SK-N-MC (cell line): Measurements from ENCODE around the gene ZSCAN18.

Source experiments
- EZH2 ChIP-seq: fragments of 200-600 bp; sonication (generic); IDR thresholded peaks from one replicate; pipeline ENCODE4 v1.6.1; 2017; ENCODE audit warnings: antibody characterized with exemption
- FOXP2 ChIP-seq: optimal IDR thresholded peaks from 2 replicates; pipeline ENCODE3; 2011; ENCODE audit warnings: mild to moderate bottlenecking, moderate library complexity; ENCODE audit not compliant: insufficient read depth; ENCODE audit errors: extremely low read length, control extremely low read depth
- POLR2AphosphoS5 ChIP-seq: IDR thresholded peaks from 2 replicates; pipeline ENCODE4 v1.6.1; 2012; ENCODE audit warnings: mild to moderate bottlenecking, low read depth, low read length, borderline replicate concordance

DNA sequence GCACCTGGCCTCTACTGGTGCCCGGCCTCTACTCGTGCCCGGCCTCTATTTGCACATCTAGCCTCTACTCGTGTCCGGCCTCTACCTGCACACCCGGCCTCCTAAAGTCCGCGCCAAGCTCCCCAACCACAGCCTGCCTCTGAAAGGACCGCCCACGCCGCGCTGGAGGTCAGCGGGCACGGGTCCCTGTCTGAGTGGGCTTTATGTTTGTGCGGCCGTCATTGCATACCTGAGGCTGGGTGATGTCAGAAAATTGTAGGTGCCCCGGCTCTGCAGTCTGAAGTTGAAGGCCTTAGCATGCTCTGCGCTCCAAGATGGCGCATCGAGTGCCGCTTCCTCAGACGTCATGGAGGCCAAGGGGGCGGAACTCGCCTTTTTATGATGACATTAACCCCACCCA is 37.8 kb downstream of the ZSCAN18 start:
- no peak for TF ChIP-seq EZH2
- no peak for TF ChIP-seq FOXP2
- no peak for TF ChIP-seq POLR2AphosphoS5
